IPS-15b (cell line): ENCODE results near the gene SPG7.
A peak's percentile ranks its signal among the peaks of the same experiment; 100 is the strongest.

Source experiments
- H3K27me3 ChIP-seq: one replicate; pipeline ENCODE4 v1.6.1; 2013; ENCODE audit warnings: low read length; ENCODE audit not compliant: control insufficient read depth, insufficient read depth
- H3K36me3 ChIP-seq: one replicate; pipeline ENCODE4 v1.6.1; 2013; ENCODE audit warnings: low read length; ENCODE audit not compliant: control insufficient read depth, insufficient read depth
- H3K4me1 ChIP-seq: one replicate; pipeline ENCODE4 v1.6.1; 2013; ENCODE audit warnings: mild to moderate bottlenecking, low read length; ENCODE audit not compliant: control insufficient read depth, insufficient read depth
- H3K4me3 ChIP-seq: one replicate; pipeline ENCODE4 v1.5.1; 2013; ENCODE audit warnings: low read depth, low read length
- H3K9ac ChIP-seq: one replicate; pipeline ENCODE4 v1.6.1; 2013; ENCODE audit warnings: low read depth, mild to moderate bottlenecking, low read length
- H3K9me3 ChIP-seq: one replicate; pipeline ENCODE4 v1.6.1; 2013; ENCODE audit warnings: mild to moderate bottlenecking, low read length; ENCODE audit not compliant: control insufficient read depth, insufficient read depth

SPG7 gene

GRCh38 chr16:89475144-89475543, 33.1 kb upstream of the SPG7 start:
- no peak overlapping the region for H3K9ac ChIP-seq
- H3K4me1 ChIP-seq, result peaks cover 14% of the 10 kb centered on the region
- H3K27me3 ChIP-seq, result no peaks in the 10 kb centered on the region
- H3K4me3 ChIP-seq, result no peak overlapping the region
- H3K9me3 ChIP-seq, result no peaks in the 10 kb centered on the region
- no peaks in the 10 kb centered on the region for H3K36me3 ChIP-seq

DNA sequence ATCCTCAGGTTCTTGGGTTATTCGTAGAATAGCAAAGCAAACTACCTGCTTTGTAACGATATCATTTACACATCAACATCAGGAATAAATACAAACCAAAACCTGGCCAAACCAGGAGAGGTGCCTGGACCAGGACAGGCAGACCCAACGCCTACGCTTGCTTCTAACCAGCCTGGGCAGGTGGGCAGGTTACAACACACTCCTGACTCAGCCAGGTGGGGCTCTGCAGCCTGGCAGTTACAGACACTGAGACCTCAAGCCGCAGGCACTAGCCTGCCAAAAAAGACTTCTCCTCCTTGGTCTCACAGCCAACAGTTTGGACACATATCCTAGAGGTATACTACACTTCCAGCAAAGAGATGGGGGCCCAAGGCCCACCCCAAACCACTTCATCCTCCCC, 31.8 kb upstream of the SPG7 start:
- Histone ChIP-seq H3K27me3 (no peaks in the 10 kb centered on the region), H3K4me3 (no peak overlapping the region), H3K4me1 (peaks cover 18% of the 10 kb centered on the region), H3K36me3 (no peaks in the 10 kb centered on the region), H3K9me3 (no peaks in the 10 kb centered on the region), H3K9ac (no peak overlapping the region)

- H3K9me3 ChIP-seq, result no peaks in the 10 kb centered on the region
- no peak overlapping the region for H3K9ac ChIP-seq
- no peaks in the 10 kb centered on the region for H3K36me3 ChIP-seq
- H3K4me3 ChIP-seq, result no peak overlapping the region
- peaks cover 18% of the 10 kb centered on the region for H3K4me1 ChIP-seq
- no peaks in the 10 kb centered on the region for H3K27me3 ChIP-seq
Observed at GRCh38 chr16:89476811-89477261, 31.4 kb upstream of the SPG7 start.

GRCh38 chr16:89478576-89479221, 29.5 kb upstream of the SPG7 start:
- H3K4me1 ChIP-seq, result peaks cover 27% of the 10 kb centered on the region
- no peaks in the 10 kb centered on the region for H3K9me3 ChIP-seq
- H3K9ac ChIP-seq, result no peak overlapping the region
- H3K4me3 ChIP-seq, result no peak overlapping the region
- H3K36me3 ChIP-seq, result no peaks in the 10 kb centered on the region
- H3K27me3 ChIP-seq, result no peaks in the 10 kb centered on the region

GRCh38 chr16:89481356-89481955, 26.7 kb upstream of the SPG7 start:
- Histone ChIP-seq H3K9me3 (no peaks in the 10 kb centered on the region), H3K4me3 (no peak overlapping the region), H3K9ac (no peak overlapping the region), H3K4me1 (peaks cover 39% of the 10 kb centered on the region), H3K36me3 (no peaks in the 10 kb centered on the region), H3K27me3 (no peaks in the 10 kb centered on the region)

GRCh38 chr16:89482150-89482816, 25.9 kb upstream of the SPG7 start:
- Histone ChIP-seq H3K9me3 (no peaks in the 10 kb centered on the region), H3K4me3 (no peak overlapping the region), H3K9ac (no peak overlapping the region), H3K4me1 (peaks cover 43% of the 10 kb centered on the region), H3K27me3 (no peaks in the 10 kb centered on the region), H3K36me3 (no peaks in the 10 kb centered on the region)

DNA sequence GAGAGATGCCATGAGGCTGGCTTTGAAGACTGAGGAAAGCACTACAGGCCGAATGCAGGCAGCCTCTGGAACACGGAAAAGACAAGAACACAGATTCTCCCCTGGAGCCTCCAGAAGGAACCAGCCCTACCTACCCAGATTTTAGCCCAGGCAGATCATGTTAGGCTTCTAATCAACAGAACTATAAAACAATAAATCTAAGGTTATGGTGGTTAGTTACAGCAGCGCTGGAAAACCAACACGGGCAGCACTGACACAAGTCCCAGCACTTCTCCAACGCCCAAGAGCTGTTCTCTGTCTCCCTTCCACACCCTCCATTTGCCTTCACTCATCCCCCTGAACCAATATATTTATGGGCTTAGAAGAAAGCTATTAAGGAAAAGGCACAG, 25.4 kb upstream of the SPG7 start:
- no peak overlapping the region for H3K9ac ChIP-seq
- H3K4me1 ChIP-seq, result peaks cover 43% of the 10 kb centered on the region
- no peaks in the 10 kb centered on the region for H3K27me3 ChIP-seq
- H3K36me3 ChIP-seq, result no peaks in the 10 kb centered on the region
- no peaks in the 10 kb centered on the region for H3K9me3 ChIP-seq
- H3K4me3 ChIP-seq, result no peak overlapping the region

GRCh38 chr16:89484041-89484501, 24.1 kb upstream of the SPG7 start:
- H3K4me3 ChIP-seq, result no peak overlapping the region
- H3K36me3 ChIP-seq, result no peaks in the 10 kb centered on the region
- H3K4me1 ChIP-seq, result peaks cover 41% of the 10 kb centered on the region
- H3K27me3 ChIP-seq, result no peaks in the 10 kb centered on the region
- H3K9me3 ChIP-seq, result no peaks in the 10 kb centered on the region
- no peak overlapping the region for H3K9ac ChIP-seq

GRCh38 chr16:89484923-89485679, 23.1 kb upstream of the SPG7 start:
- H3K4me1 ChIP-seq, result peaks cover 41% of the 10 kb centered on the region
- no peaks in the 10 kb centered on the region for H3K9me3 ChIP-seq
- H3K27me3 ChIP-seq, result no peaks in the 10 kb centered on the region
- no peaks in the 10 kb centered on the region for H3K36me3 ChIP-seq
- no peak overlapping the region for H3K9ac ChIP-seq
- no peak overlapping the region for H3K4me3 ChIP-seq

- Histone ChIP-seq H3K27me3 (no peaks in the 10 kb centered on the region), H3K9ac (no peak overlapping the region), H3K9me3 (no peaks in the 10 kb centered on the region), H3K36me3 (no peaks in the 10 kb centered on the region), H3K4me3 (no peak overlapping the region), H3K4me1 (peaks cover 40% of the 10 kb centered on the region)
Observed at GRCh38 chr16:89485701-89486246, 22.4 kb upstream of the SPG7 start.

GRCh38 chr16:89489040-89489897, 18.9 kb upstream of the SPG7 start:
- peak overlapping the region; percentile 79 for H3K4me3 ChIP-seq
- H3K27me3 ChIP-seq, result no peaks in the 10 kb centered on the region
- H3K4me1 ChIP-seq, result peaks cover 24% of the 10 kb centered on the region
- no peaks in the 10 kb centered on the region for H3K9me3 ChIP-seq
- H3K36me3 ChIP-seq, result no peaks in the 10 kb centered on the region
- H3K9ac ChIP-seq, result peak overlapping the region; percentile 70
